Hematopoietic multipotent progenitor cell treated with erythropoietin and hydrocortisone succinate and interleukin-3 and kit ligand, for 15 days (in vitro differentiated cells): ENCODE data around the gene IRAK2.
"Not testable (repeated sequence)": the region's sequence is repeated elsewhere in the genome, so short reads cannot be mapped to it uniquely, and the experiment has no call there.

Experiments used
- DNase-seq: peaks from one replicate; pipeline ENCODE4 v3.0.0-alpha.2; 2015; ENCODE audit warnings: low spot score

Gene IRAK2

DNA sequence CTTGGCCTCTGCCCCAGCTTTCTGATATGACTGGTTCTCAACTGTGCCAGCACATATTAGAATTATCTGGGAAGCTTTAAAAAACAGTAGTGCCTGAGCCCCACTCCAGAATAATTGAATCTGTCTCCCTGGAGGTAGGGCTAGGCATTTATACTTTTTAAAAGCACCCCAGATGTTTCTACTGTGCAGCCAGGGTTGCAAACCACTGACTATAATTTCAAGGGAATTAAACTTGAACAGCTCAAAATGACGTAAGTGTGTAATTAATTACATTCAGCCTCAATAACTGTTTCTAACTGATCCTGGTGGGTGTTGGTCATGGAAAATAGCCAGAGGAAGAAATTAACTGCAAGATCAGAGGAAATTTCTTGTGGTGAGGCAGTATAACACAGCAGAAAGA is 4.4 kb upstream of the IRAK2 start:
- DNase-seq: no peak

GRCh38 chr3:10160925-10161324 is 3.8 kb upstream of the IRAK2 start:
- no peak for DNase-seq

GRCh38 chr3:10162185-10162584 is 2.5 kb upstream of the IRAK2 start:
- no peak for DNase-seq

DNA sequence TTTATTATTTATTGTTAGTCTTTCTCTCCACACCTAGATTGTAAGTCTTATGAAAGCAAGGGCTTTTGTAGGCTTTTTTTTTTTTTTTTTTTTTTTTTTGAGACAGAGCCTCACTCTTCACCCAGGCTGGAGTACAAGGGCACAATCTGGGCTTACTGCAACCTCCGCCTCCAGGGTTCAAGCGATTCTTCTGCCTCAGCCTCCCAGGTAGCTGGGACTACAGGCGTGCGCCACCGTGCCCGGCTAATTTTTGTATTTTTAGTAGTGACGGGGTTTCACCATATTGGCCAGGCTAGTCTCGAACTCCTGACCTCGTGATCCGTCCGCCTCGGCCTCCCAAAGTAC is 546 bp upstream of the IRAK2 start:
- DNase-seq: not testable (repeated sequence)

DNA sequence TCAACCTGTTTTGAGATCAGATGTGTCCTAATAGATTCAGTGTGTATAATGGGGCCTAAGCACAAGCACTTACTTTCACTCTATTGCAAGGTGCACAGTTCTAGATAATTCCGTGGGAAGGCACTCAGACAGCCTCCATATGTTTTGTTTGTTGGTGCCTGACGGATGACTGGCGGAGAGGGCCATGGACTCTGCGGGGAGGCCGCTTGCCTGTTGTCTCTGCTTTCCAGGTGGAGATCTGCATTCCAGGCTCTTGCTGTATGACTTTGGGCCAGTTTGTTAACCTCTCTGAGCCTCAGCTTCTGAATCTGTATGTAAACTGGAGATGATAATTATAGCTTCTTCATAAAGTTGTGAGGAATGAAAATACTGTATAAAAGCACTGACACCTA is 1.5 kb downstream of the IRAK2 start:
- no peak for DNase-seq

DNA sequence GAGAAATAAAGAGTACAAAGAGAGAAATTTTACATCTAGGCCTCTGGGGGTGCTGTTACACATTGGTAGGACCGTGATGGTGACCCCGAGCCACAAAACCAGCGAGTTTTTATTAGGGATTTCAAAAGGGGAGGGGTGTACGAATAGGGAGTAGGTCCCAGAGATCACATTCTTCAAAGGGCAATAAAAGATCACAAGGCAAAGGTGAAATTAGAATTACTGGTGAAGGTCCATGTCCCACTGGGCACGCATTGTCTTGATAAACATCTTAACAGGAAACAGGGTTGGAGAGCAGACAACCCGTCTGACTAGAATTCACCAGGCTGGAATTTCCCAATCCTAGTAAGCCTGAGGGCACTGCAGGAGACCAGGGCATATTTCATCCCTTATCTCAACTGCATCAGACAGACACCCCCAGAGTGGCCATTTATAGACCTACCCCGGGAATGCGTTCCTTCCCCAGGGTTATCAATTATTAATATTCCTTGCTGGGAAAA is 4.3 kb downstream of the IRAK2 start:
- DNase-seq: no peak

- no peak for DNase-seq
Measured at GRCh38 chr3:10170915-10171478, 6.3 kb downstream of the IRAK2 start.

DNA sequence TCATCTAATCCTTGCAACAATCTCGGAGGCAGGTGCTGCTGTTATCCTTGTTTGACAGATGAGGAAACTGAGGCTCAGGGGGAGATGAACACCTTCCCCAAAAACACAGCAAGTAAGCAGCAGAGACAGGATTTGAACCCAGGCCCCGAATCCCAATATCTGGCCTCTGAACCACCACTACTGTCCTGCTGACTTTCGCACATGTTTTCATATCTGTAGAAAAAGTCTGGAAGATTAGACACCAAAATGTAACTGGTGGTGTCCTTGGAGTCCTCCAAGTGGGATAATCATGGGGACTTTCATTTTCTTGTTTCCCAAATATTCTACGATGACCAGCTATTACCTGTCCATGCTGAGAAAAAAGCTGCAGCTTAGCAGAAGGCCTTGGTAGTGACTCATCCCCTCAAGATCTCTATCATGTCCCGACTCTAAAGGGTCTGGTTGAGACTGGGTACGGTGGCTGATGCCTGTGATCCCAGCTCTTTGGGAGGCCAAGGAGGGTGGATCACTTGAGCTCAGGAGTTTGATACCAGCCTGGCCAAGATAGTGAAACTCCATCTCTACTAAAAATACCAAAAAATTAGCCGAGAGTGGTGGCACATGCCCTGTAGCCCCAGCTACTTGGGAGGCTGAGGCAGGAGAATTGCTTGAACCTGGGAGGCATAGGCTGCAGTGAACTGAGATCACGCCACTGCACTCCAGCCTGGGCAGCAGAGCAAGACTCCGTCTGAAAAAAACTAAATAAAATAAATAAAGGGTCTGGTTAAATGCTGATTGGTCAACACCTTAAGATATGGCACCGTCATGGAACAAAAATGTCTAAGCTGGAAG is 8.6 kb downstream of the IRAK2 start:
- DNase-seq: no peak

DNA sequence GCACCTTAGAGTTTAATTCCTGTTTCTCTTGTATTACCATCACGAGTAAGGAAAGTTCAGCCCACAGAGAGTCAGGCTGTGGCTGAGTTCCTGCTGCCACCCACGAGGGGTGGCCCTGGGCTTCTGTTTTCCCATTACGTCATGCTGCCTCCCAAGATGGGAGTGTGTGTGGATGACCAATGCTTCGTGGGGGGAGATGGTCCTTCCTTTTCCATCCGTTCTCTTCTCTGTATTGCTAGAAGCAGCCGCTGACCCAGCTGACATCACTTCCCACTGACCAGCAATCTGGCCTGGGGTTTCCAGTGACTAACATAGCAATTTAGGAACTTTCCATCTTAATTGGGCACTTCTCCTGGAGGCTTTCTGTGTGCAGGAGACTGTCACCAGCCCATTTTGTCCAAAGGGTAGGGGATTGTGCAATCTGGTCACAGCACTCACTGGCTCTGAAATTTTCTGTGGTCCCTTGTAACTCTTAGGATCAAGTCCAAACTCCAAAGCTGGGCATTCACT is 9.3 kb downstream of the IRAK2 start:
- no peak for DNase-seq

- DNase-seq: not testable (repeated sequence)
Measured at GRCh38 chr3:10175334-10175733, 10.6 kb downstream of the IRAK2 start.

DNA sequence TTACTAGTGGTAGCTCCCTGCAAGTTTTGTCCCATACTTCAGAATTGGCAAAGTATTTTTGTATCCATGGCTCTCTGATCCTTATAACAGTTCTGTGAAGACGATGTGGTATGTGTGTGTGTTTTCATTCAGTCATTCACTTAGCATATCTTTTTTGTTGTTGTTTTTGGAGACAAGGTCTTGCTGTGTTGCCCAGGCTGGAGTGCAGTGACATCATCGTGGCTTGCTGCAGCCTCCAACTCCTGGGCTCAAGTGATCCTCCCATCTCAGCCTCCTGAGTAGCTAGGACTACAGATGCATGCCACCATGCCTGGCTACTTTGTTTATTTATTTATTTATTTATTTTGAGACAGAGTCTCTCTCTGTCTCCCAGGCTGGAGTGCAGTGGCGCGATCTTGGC is 11.4 kb downstream of the IRAK2 start:
- not testable (repeated sequence) for DNase-seq

DNA sequence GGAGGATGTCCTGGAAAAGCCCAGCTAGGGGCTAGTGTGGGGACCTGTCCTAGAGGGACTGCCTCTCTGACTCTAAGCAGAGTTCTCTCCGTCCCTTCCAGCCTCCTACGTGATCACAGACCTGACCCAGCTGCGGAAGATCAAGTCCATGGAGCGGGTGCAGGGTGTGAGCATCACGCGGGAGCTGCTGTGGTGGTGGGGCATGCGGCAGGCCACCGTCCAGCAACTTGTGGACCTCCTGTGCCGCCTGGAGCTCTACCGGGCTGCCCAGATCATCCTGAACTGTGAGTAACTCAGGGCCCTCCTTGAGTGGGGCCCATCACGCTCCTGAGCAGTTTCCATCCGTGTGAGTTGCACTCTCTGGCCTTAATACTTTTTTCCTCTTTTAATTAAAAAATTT is 13.0 kb downstream of the IRAK2 start:
- DNase-seq: no peak

DNA sequence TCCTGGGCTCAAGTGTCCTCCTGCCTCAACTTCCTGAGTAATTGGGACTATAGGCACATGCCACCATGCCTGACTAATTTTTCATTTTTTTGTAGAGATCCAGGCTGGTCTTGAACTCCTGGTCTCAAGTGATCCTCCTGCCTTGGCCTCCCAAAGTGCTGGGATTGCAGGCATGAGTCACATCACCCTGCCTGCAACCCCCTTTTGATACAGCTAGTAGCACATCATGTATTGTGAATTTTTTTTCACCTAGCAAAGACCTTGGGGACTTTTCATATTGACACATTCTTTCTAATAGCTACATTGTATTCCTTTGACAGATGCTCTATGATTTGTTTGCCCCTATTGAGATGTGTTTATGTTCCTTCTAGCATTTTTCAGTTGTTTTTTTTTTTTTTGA is 14.2 kb downstream of the IRAK2 start:
- DNase-seq: no peak

GRCh38 chr3:10180289-10180688 is 15.6 kb downstream of the IRAK2 start:
- DNase-seq: no peak

GRCh38 chr3:10180738-10181295 is 16.1 kb downstream of the IRAK2 start:
- DNase-seq: no peak

DNA sequence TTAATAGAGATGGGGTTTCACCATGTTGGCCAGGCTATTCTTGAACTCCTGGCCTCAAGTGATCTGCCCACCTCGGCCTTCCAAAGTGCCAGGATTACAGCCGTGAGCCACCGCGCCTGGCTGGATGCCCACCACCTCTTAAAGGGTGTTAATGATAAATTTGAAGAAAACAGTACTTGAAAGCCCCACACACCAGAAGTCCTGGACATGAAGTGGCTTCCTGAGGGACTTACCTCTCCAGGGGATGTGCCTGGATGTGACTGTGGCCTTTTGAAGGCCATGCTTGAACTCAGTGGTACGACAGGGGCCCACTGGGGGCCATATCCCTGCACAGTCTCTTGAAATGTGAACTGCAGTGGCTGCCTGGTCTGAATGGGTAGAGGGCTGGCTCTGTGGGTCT is 18.2 kb downstream of the IRAK2 start:
- DNase-seq: no peak

GRCh38 chr3:10184250-10184649 is 19.5 kb downstream of the IRAK2 start:
- DNase-seq: no peak

DNA sequence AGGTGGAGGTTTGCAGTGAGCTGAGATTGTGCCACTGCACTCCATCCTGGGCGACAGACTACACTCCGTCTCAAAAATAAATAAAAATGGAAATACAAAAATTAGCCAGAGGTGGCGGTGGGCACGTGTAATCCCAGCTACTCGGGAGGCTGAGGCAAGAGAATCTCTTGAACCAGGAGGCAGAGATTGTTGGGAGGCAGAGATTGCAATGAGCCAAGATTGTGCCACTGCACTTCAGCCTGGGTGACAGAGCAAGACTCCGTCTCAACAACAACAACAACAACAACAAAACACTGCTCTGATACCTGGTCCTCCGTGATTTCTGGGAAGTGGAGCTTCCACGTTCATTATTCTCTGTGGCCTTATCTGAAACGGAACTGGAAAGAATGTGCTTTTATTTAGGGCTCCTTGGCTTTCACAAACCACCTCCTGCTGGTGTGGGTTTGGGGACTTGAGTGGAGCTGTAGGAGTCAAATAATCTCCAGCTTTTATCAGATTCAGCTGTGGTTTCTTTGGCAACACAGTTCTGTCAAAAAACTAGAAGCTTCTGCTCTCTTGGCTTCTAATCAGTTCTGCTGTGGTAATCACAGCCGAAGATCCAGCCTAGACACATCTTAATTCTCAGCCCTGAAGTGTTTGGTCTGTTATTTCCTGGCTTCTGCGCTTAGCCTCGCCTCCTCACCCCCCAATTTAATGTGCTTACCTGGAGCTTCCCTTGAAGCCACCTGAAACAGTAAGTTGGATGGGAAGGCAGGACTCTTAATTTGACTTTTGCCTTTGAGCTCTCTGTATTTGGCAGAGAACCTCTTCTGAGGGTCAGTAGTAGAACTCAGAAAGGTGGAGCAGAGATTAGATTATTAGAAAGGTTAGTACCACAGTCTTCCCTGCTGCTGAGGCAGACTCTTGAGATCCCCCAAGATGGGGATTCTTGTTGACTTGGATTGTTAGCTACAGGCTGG is 21.4 kb downstream of the IRAK2 start:
- no peak for DNase-seq

DNA sequence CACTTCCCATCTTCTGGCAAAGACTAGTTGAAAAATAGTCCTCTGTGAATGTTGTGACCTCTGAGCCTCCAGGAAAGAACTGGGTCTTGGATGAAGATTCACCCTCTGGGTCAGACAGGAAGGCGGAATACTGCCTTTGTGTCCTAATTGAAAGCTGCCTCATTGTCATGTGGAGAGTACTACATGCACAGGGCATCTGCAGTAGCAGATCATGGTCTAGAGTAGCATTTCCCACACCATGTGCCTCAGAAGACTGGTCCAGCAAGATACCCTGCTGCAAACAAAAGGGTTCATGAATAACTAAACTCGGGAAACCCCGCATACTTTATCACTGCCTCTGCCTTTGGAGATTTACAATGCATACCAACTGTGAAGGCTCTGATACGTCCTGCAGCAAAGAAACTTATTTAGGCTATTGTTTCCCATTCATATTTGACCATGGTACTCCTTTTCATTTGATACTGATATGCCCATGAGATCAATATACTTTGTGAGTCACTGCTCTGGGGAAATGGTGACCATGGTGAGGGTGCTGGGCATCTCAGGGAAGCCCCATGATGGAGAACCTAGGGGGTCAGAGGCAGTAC is 22.7 kb downstream of the IRAK2 start:
- no peak for DNase-seq

DNA sequence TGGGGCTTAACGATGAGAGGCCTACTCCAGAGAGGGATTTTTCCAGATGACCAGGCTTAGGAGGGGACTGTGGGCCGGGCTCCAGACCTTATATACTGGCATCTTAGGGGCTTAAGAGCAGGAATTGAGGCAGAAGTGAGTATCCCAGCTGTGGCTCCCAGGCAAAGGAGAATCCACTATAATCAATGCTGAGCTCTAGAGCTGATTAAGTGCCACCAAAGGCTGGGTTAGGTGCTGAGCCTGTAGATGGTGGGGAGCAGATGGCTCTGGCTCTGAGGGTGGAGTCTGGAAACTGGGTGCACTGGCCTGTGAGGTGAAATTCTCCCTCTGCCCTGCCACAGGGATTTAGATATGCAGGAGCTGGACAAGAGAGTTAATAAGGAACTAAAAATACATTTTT is 23.2 kb downstream of the IRAK2 start:
- DNase-seq: no peak

- DNase-seq: no peak
Measured at GRCh38 chr3:10188804-10189556, 24.3 kb downstream of the IRAK2 start.
